H1 (cell line): ENCODE results near the gene FEM1C. TPM values are rescaled to one million over a fixed set of nuclear protein-coding genes. Genes with fewer than 3 reads are reported as not detected.

Source experiments
- CTCF ChIA-PET: fragments of 300-600 bp; sonication (Branson Sonifier 250); formaldehyde crosslinking; loops from one replicate; lab custom pipeline; 2021; ENCODE audit not compliant: partially characterized antibody; lab: Charles Lee
- POLR2A ChIA-PET: fragments of 300-600 bp; sonication (Branson Sonifier 250); formaldehyde crosslinking; loops from one replicate; lab custom pipeline; 2021; ENCODE audit warnings: inconsistent platforms; ENCODE audit not compliant: partially characterized antibody; lab: Charles Lee
- DNase-seq, 2 experiments: peaks; one replicate each; pipeline versions ENCODE4 v3.0.0 to v3.0.0-alpha.2; 2010 to 2022; ENCODE audit warnings: low spot score in 2 of 2, low read depth in 1 of 2, mixed read lengths in 1 of 2
- FAIRE-seq: peaks from 2 replicates; lab custom pipeline; 2011; peaks lifted over from hg19 to GRCh38; lab: Jason Lieb, UNC
- H2AFZ ChIP-seq: 2 replicates; pipeline ENCODE4 v1.8.1; 2012; ENCODE audit warnings: low read length, inconsistent platforms
- H2AK5ac ChIP-seq: 2 replicates; pipeline ENCODE4 v1.6.1; 2013; ENCODE audit warnings: low read depth, low read length
- H2BK120ac ChIP-seq: replicated peaks from 2 replicates; pipeline ENCODE3; 2013; ENCODE audit warnings: low read depth, low read length, inconsistent platforms
- H2BK12ac ChIP-seq: 2 replicates; pipeline ENCODE4 v1.6.1; 2013; ENCODE audit warnings: low read depth, low read length
- H2BK15ac ChIP-seq: 2 replicates; pipeline ENCODE4 v1.6.1; 2013; ENCODE audit warnings: low read length
- H2BK20ac ChIP-seq: 2 replicates; pipeline ENCODE4 v1.6.1; 2013; ENCODE audit warnings: low read length
- H2BK5ac ChIP-seq: 2 replicates; pipeline ENCODE4 v1.6.1; 2013; ENCODE audit warnings: low read depth, low read length
- H3K14ac ChIP-seq: 2 replicates; pipeline ENCODE4 v1.6.1; 2013; ENCODE audit warnings: inconsistent platforms; ENCODE audit not compliant: insufficient read length
- H3K18ac ChIP-seq: 2 replicates; pipeline ENCODE4 v1.6.1; 2013; ENCODE audit warnings: low read length; ENCODE audit errors: extremely low read depth
- H3K23ac ChIP-seq: 2 replicates; pipeline ENCODE4 v1.6.1; 2013; ENCODE audit warnings: inconsistent platforms; ENCODE audit not compliant: insufficient read length
- H3K23me2 ChIP-seq: 2 replicates; pipeline ENCODE4 v1.6.1; 2013; ENCODE audit warnings: low read depth, low read length
- H3K27ac ChIP-seq: 2 replicates; pipeline ENCODE4 v1.6.1; 2011; ENCODE audit warnings: low read depth, low read length, inconsistent platforms
- H3K27me3 ChIP-seq, 4 experiments: replicated peaks in 1 of 4; 1 replicate in 1 of 4; 2 replicates in 3 of 4; pipeline versions ENCODE4 v1.6.1 to v1.8.1; 2011 to 2013; ENCODE audit warnings: low read length in 3 of 4, mild to moderate bottlenecking in 3 of 4, inconsistent platforms in 2 of 4, mixed read lengths in 2 of 4, moderate library complexity in 1 of 4; ENCODE audit not compliant: control insufficient read depth in 3 of 4, insufficient read depth in 3 of 4; ENCODE audit errors: extremely low read depth in 1 of 4
- H3K36me3 ChIP-seq, 4 experiments: 2 replicates each; pipeline versions ENCODE4 v1.6.1 to v1.8.1; 2011 to 2013; ENCODE audit warnings: mild to moderate bottlenecking in 4 of 4, low read length in 3 of 4, moderate library complexity in 2 of 4, control low read depth in 1 of 4, inconsistent platforms in 1 of 4; ENCODE audit not compliant: insufficient read depth in 4 of 4, control insufficient read depth in 2 of 4
- H3K4ac ChIP-seq: replicated peaks from 2 replicates; pipeline ENCODE3; 2013; ENCODE audit warnings: low read length, low read depth, mixed read lengths, inconsistent platforms; ENCODE audit not compliant: insufficient read length
- H3K4me1 ChIP-seq, 4 experiments: replicated peaks in 1 of 4; 1 replicate in 1 of 4; 2 replicates in 3 of 4; pipeline versions ENCODE4 v1.6.1 to v1.8.1; 2011 to 2013; ENCODE audit warnings: low read length in 3 of 4, inconsistent platforms in 2 of 4, mixed read lengths in 1 of 4; ENCODE audit not compliant: insufficient read depth in 4 of 4, control insufficient read depth in 3 of 4
- H3K4me2 ChIP-seq, 2 experiments: 2 replicates each; pipeline versions ENCODE4 v1.6.1 to v1.8.1; 2011 to 2013; ENCODE audit warnings: low read depth in 2 of 2, low read length in 2 of 2, control low read depth in 1 of 2, inconsistent platforms in 1 of 2, mild to moderate bottlenecking in 1 of 2; ENCODE audit not compliant: insufficient read depth in 1 of 2
- H3K4me3 ChIP-seq, 4 experiments: fragments of 200-600, 300-600 bp in 1 of 4; sonication (generic), shearing (Covaris generic), sonication (Bioruptor Twin) in 1 of 4; 2 replicates each; pipeline versions ENCODE4 v1.5.1 to v1.8.1; 2011 to 2016; ENCODE audit warnings: low read length in 4 of 4, low read depth in 3 of 4, control low read depth in 2 of 4, inconsistent platforms in 2 of 4, mild to moderate bottlenecking in 2 of 4, mixed read lengths in 1 of 4, moderate library complexity in 1 of 4; ENCODE audit not compliant: insufficient read depth in 2 of 4; ENCODE audit errors: extremely low read depth in 1 of 4
- H3K56ac ChIP-seq: replicated peaks from 2 replicates; pipeline ENCODE3; 2013; ENCODE audit warnings: low read depth, mild to moderate bottlenecking, mixed read lengths, low read length, inconsistent platforms; ENCODE audit not compliant: insufficient read length
- H3K79me1 ChIP-seq: 2 replicates; pipeline ENCODE4 v1.6.1; 2013; ENCODE audit warnings: low read depth, low read length, control low read depth
- H3K79me2 ChIP-seq, 2 experiments: 2 replicates each; pipeline versions ENCODE4 v1.6.1 to v1.8.1; 2012 to 2013; ENCODE audit warnings: low read length in 2 of 2, mild to moderate bottlenecking in 2 of 2, inconsistent platforms in 1 of 2; ENCODE audit not compliant: insufficient read depth in 2 of 2, control insufficient read depth in 1 of 2
- H3K9ac ChIP-seq, 4 experiments: replicated peaks in 1 of 4; 1 replicate in 1 of 4; 2 replicates in 3 of 4; pipeline versions ENCODE4 v1.6.1 to v1.8.1; 2011 to 2013; ENCODE audit warnings: low read depth in 3 of 4, low read length in 3 of 4, control low read depth in 2 of 4, mild to moderate bottlenecking in 2 of 4, moderate library complexity in 2 of 4, inconsistent platforms in 1 of 4; ENCODE audit errors: extremely low read depth in 1 of 4
- H3K9me3 ChIP-seq, 2 experiments: 2 replicates each; pipeline versions ENCODE4 v1.6.1 to v1.8.1; 2012 to 2013; ENCODE audit warnings: mild to moderate bottlenecking in 2 of 2, moderate library complexity in 2 of 2, control low read depth in 1 of 2, inconsistent platforms in 1 of 2, low read depth in 1 of 2, low read length in 1 of 2, mixed read lengths in 1 of 2; ENCODE audit not compliant: insufficient read depth in 2 of 2
- H4K20me1 ChIP-seq, 2 experiments: replicated peaks in 1 of 2; 2 replicates each; pipeline versions ENCODE3 to v1.8.1; 2011 to 2013; ENCODE audit warnings: inconsistent platforms in 2 of 2, low read length in 2 of 2, mild to moderate bottlenecking in 1 of 2; ENCODE audit not compliant: insufficient read depth in 2 of 2, control insufficient read depth in 1 of 2
- H4K5ac ChIP-seq: 2 replicates; pipeline ENCODE4 v1.6.1; 2013; ENCODE audit warnings: low read length, low read depth, mixed read lengths, inconsistent platforms; ENCODE audit not compliant: insufficient read length
- H4K8ac ChIP-seq: 2 replicates; pipeline ENCODE4 v1.8.0; 2013; ENCODE audit warnings: mild to moderate bottlenecking, moderate library complexity, low read length, inconsistent platforms; ENCODE audit not compliant: insufficient read depth; ENCODE audit errors: extremely low read depth
- H4K91ac ChIP-seq: replicated peaks from 2 replicates; pipeline ENCODE3; 2013; ENCODE audit warnings: low read length, mixed read lengths, inconsistent platforms; ENCODE audit not compliant: insufficient read length
- EZH2 ChIP-seq: fragments of 200-600 bp; sonication (generic); IDR thresholded peaks from 2 replicates; pipeline ENCODE4 v1.7.1; 2012; ENCODE audit warnings: low read depth, mild to moderate bottlenecking, moderate library complexity, low read length, inconsistent platforms; ENCODE audit not compliant: severe bottlenecking
- FOSL1 ChIP-seq: IDR thresholded peaks from 2 replicates; pipeline ENCODE4 v1.6.1; 2011; ENCODE audit warnings: mild to moderate bottlenecking, low read depth, low read length, moderate library complexity; ENCODE audit not compliant: insufficient read depth
- GTF2F1 ChIP-seq: IDR thresholded peaks from 2 replicates; pipeline ENCODE4 v1.6.1; 2012; ENCODE audit warnings: low read depth, low read length, improper control_type of control experiment, borderline replicate concordance
- KDM1A ChIP-seq: fragments of 200-600, 300-600 bp; sonication (generic); IDR thresholded peaks from 2 replicates; pipeline ENCODE4 v1.7.1; 2016; ENCODE audit warnings: mild to moderate bottlenecking, low read length, borderline replicate concordance
- MAFK ChIP-seq: IDR thresholded peaks from 2 replicates; pipeline ENCODE4 v1.6.1; 2012; ENCODE audit warnings: low read depth, mild to moderate bottlenecking, improper control_type of control experiment, low read length
- POLR2AphosphoS5 ChIP-seq: IDR thresholded peaks from 2 replicates; pipeline ENCODE4 v1.6.1; 2011; ENCODE audit warnings: low read depth, low read length
- RAD21 ChIP-seq, 2 experiments: IDR thresholded peaks in 1 of 2; conservative IDR thresholded peaks in 1 of 2; 2 replicates each; pipeline ENCODE4 v1.6.1; 2011; ENCODE audit warnings: low read depth in 2 of 2, low read length in 2 of 2, improper control_type of control experiment in 1 of 2, inconsistent platforms in 1 of 2, mild to moderate bottlenecking in 1 of 2, moderate library complexity in 1 of 2
- RNF2 ChIP-seq: fragments of 200-900, 300-1000 bp; sonication (generic); IDR thresholded peaks from 2 replicates; pipeline ENCODE4 v1.7.1; 2016; ENCODE audit warnings: borderline replicate concordance, low read depth, mild to moderate bottlenecking, antibody characterized with exemption, low read length; ENCODE audit not compliant: poor library complexity, severe bottlenecking; ENCODE audit errors: missing control alignments
- SIN3A ChIP-seq, 2 experiments: IDR thresholded peaks in 1 of 2; conservative IDR thresholded peaks in 1 of 2; 2 replicates each; pipeline ENCODE4 v1.6.1; 2011 to 2012; ENCODE audit warnings: low read length in 2 of 2, improper control_type of control experiment in 1 of 2, low read depth in 1 of 2, mild to moderate bottlenecking in 1 of 2
- SP1 ChIP-seq: IDR thresholded peaks from 2 replicates; pipeline ENCODE4 v1.6.1; 2011; ENCODE audit warnings: low read depth, low read length
- SP4 ChIP-seq: IDR thresholded peaks from 2 replicates; pipeline ENCODE4 v1.6.1; 2012; ENCODE audit warnings: low read length, inconsistent platforms
- WGBS, 2 experiments: shearing (Covaris generic) in 1 of 2; methylation state at CpG; one replicate each; pipeline versions ENCODE4 v1.1.6 to v1.1.7; 2013 to 2015; ENCODE audit warnings: low lambda C conversion rate in 2 of 2, mixed read lengths in 2 of 2, inconsistent platforms in 1 of 2, low coverage in 1 of 2, missing lambda C conversion rate in 1 of 2; ENCODE audit not compliant: insufficient replicate concordance in 2 of 2, insufficient coverage in 1 of 2, insufficient read length in 1 of 2; ENCODE audit errors: extremely low coverage in 1 of 2, missing lambda C conversion rate in 1 of 2; 5-methylcytosine and 5-hydroxymethylcytosine counted together
- polyA plus RNA-seq, 7 experiments: library from polyadenylated mRNA; depleted of rRNA in 3 of 7; stranded (reverse) in 5 of 7; unstranded in 2 of 7; fragments of >200 nt in 5 of 7; fragments of 200-250 nt in 2 of 7; gene quantifications; 1 replicate in 5 of 7; 2 replicates in 1 of 7; 4 replicates in 1 of 7; pipeline versions ENCODE4 v1.2.1 to v1.2.3, GENCODE V29; 2011 to 2013; ENCODE audit warnings: missing spikeins in 2 of 7, mixed read lengths in 2 of 7
- total RNA-seq: library from RNA; stranded (reverse); fragmentation: NEBNext Ultra II Directional; extraction: Animal tissue kit (Norgen Biotek cat#: 25700); gene quantifications from 2 replicates; pipeline ENCODE4 v1.2.1, GENCODE V29; 2021
- TF ChIP-seq, protein P1 (sequence below): IDR thresholded peaks from 2 replicates; pipeline ENCODE4 v1.6.1; 2012; ENCODE audit warnings: inconsistent platforms

The FEM1C gene
- total and polyA plus RNA-seq, 2 of the 8 experiments (the other 6 are each of a cell fraction or from before 2014, with no cell fraction given), result 4.4 to 17.7 TPM

DNA sequence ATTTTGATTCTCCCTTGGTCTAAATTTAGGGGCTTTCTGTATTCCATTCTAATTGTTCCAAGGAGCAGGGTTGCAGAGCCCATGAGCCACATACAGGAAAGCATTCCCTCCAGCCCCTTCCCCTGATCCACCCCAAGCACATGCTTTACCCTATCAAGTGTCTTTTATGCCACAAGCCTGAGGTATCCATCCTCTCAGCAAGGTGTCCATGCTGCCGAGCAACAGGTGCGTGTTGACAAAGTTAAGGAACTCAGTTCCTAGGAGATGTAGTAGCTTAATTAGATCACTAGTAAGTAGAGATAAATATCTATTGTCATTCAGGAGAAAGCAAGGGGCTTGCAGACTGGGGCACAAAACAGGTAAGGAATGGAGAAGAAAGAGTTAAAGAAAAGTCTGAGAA is 57.8 kb downstream of the FEM1C start:
- Histone ChIP-seq H3K27me3 (no peaks in the 10 kb centered on the region; a peak in 1 of 7 replicates), H4K8ac (no peak overlapping the region), H2BK12ac (no peak overlapping the region), H2BK5ac (no peak overlapping the region), H3K14ac (no peak overlapping the region), H2AK5ac (no peak overlapping the region), H2BK120ac (no peak overlapping the region), H3K79me1 (no peaks in the 10 kb centered on the region), H3K9ac (no peak overlapping the region), H2AFZ (no peak overlapping the region), H3K23me2 (no peaks in the 10 kb centered on the region), H3K27ac (no peak overlapping the region), H3K18ac (no peak overlapping the region), H3K79me2 (no peaks in the 10 kb centered on the region), H2BK20ac (no peak overlapping the region), H3K4me3 (no peak overlapping the region), H3K4me1 (peaks cover 0 to 3% (median 0%) of the 10 kb centered on the region in 4 experiments; a peak in 1 of 7 replicates), H3K56ac (no peak overlapping the region), H4K5ac (no peak overlapping the region), H2BK15ac (no peak overlapping the region), H3K4ac (no peak overlapping the region), H4K20me1 (no peaks in the 10 kb centered on the region), H3K4me2 (no peak overlapping the region), H4K91ac (no peak overlapping the region), H3K23ac (no peak overlapping the region), H3K9me3 (no peaks in the 10 kb centered on the region), H3K36me3 (no peaks in the 10 kb centered on the region)
- no peak for DNase-seq
- no peak for TF ChIP-seq SP1
- no peak for TF ChIP-seq GTF2F1
- no peak for TF ChIP-seq SP4
- no peak for TF ChIP-seq RNF2
- TF ChIP-seq POLR2AphosphoS5, result no peak
- TF ChIP-seq KDM1A, result no peak
- no peak for TF ChIP-seq MAFK
- TF ChIP-seq, protein P1, sequence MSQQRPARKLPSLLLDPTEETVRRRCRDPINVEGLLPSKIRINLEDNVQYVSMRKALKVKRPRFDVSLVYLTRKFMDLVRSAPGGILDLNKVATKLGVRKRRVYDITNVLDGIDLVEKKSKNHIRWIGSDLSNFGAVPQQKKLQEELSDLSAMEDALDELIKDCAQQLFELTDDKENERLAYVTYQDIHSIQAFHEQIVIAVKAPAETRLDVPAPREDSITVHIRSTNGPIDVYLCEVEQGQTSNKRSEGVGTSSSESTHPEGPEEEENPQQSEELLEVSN, result no peak
- TF ChIP-seq FOSL1, result no peak
- no peak for TF ChIP-seq RAD21 (IDR thresholded peaks at IDR 0.05 in 1 of 2, conservative IDR thresholded peaks at IDR 0.05 in 1 of 2; ENCODE audit: low read depth in 2 of 2, low read length in 2 of 2)
- no peak for TF ChIP-seq SIN3A (conservative IDR thresholded peaks at IDR 0.05 in 1 of 2, IDR thresholded peaks at IDR 0.05 in 1 of 2; ENCODE audit: low read depth in 1 of 2, low read length in 2 of 2)
- no peak for TF ChIP-seq EZH2
- FAIRE-seq, result peak; percentile 42
- 68% methylated on average over 2 of the region's 2 CpGs; no CpG with 5 or more reads in 1 of the 2 experiments for WGBS, 2 experiments
- ChIA-PET POLR2A (no interaction called here), CTCF (no interaction called here)
